A204.1 (cell line): ENCODE data around the gene SERPINF2.
A peak's percentile ranks its signal among the peaks of the same experiment; 100 is the strongest.
"Not testable (repeated sequence)": the region's sequence is repeated elsewhere in the genome, so short reads cannot be mapped to it uniquely, and the experiment has no call there.

Experiments used
- FAIRE-seq: peaks from 2 replicates; lab custom pipeline; 2012; peaks lifted over from hg19 to GRCh38; lab: Jason Lieb, UNC

Gene SERPINF2

GRCh38 chr17:1742371-1743087 is at the start of gene SERPINF2:
TSS of gene SERPINF2 (plus strand) at chr17:1742871. CDS start at chr17:1744996, 2,125 bp downstream.
- no peak for FAIRE-seq

DNA sequence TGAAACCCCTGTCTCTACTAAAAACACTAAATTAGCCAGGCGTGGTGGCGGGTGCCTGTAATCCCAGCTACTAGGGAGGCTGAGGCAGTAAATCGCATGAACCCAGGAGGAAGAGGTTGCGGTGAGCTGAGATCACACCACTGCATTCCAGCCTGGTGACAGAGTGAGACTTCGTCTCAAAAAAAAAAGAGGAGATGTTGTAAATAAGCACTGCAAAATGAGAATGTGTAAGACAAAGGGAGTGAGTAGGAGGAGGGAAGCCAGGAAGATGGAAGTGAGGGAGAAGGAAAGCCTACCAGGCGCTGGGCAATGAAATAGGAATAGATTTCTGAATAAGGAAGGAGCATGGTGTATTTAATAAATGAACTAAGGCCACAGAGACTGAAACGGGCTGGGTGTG is 49.3 kb upstream of the SERPINF2 start:
- FAIRE-seq = no peak

- FAIRE-seq = no peak
Observed at GRCh38 chr17:1695365-1695764, 47.3 kb upstream of the SERPINF2 start.

GRCh38 chr17:1697681-1698080 is 45.0 kb upstream of the SERPINF2 start:
- FAIRE-seq = no peak

- FAIRE-seq = not testable (repeated sequence)
Observed at GRCh38 chr17:1699891-1700290, 42.8 kb upstream of the SERPINF2 start.

- FAIRE-seq = no peak
Observed at GRCh38 chr17:1703063-1703462, 39.6 kb upstream of the SERPINF2 start.

DNA sequence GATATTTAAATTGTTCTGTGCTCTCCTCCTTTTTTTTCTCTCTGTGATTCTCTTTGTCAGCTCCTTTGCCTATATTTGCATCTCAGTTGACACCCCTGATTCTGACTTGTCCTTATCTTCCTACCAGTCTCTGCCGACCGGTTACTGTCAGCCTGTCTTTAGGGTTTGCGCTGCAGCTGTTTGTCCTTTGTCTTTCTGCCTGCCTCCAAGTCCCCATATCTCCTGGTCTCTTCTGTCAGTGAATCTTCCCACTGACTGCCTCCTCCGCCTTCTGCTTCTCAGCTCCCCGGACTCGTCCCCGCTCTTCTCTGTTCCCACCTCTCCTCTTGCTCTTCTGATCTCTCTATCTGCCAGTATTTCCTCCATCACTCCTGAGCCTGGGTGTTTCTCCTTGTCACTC is 37.7 kb upstream of the SERPINF2 start:
- no peak for FAIRE-seq

GRCh38 chr17:1707107-1707506 is 35.6 kb upstream of the SERPINF2 start:
- no peak for FAIRE-seq

GRCh38 chr17:1708791-1709346 is 33.8 kb upstream of the SERPINF2 start:
- FAIRE-seq = not testable (repeated sequence)

DNA sequence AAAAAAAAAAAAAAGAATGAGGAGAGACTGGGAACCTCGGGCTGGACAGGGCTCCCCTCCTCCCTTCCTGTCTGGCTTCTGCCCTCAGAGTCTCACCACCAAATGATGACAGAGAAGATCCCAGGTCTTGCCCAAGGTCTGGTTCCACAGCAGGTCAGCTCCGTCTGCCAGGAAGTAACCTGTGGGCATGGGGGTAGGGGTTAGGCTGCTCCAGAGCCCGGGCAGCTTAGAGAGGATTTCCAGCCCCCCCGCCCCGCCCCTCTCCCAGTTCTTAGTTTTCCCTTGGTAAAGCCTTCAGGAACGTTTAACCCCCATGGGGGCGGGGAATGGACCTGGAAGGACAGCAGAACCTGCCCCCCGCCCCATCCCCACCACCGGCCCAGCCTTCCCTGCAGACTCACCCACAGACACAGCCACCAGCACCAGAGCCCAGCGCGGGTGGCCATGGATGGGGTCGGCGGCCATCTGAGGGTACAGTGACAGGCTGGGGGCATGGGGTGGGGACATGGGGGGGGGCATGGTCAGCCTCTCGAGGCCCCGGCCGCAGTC is 33.2 kb upstream of the SERPINF2 start:
- FAIRE-seq = no peak

DNA sequence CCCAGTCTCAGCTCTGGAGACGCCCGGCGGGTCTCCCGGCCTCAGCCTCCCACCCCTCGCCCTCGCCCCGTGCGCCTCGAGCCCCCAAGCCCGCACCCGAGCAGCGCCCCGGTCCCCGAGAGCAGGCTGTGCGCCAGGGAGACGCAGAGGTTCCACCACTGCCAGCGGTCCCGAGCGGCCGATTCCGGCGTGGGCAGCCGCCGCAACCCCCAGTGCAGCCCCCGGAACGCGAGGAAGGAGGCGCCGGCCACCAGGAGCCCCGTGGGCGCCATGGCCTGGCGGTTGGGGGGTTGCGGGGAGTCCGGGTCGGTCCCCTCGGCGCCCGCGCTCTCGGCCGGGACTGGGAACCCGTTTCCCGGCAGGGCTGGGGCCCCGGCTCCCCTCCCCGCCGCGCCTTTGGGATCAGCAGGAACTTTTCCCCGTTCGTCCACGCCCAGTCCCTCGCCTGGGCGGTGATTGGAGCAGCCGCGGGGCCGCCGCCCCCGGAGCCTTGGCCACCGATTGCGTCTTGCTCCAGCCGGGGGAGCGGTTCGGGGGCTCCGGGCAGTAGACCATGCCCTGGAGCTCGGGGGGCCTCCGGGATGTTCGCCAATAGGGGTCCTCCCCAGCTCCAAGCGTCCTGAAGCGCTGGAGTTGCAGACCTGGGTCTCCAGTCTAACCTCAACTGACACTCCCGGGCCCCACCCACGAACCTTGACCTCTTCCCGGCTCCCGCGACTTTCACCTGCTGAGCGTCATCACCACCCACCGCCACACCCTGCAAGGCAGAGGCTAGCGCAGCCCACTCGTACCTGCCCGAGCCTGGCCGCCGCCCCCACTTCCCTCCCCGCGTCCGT is 32.5 kb upstream of the SERPINF2 start, which contains the start of gene TLCD2:
Gene TLCD2, minus strand, starts transcription at position 407 of the 836 bp plus-strand sequence. Its CDS starts 135 bp downstream, at position 272.
- FAIRE-seq = no peak

DNA sequence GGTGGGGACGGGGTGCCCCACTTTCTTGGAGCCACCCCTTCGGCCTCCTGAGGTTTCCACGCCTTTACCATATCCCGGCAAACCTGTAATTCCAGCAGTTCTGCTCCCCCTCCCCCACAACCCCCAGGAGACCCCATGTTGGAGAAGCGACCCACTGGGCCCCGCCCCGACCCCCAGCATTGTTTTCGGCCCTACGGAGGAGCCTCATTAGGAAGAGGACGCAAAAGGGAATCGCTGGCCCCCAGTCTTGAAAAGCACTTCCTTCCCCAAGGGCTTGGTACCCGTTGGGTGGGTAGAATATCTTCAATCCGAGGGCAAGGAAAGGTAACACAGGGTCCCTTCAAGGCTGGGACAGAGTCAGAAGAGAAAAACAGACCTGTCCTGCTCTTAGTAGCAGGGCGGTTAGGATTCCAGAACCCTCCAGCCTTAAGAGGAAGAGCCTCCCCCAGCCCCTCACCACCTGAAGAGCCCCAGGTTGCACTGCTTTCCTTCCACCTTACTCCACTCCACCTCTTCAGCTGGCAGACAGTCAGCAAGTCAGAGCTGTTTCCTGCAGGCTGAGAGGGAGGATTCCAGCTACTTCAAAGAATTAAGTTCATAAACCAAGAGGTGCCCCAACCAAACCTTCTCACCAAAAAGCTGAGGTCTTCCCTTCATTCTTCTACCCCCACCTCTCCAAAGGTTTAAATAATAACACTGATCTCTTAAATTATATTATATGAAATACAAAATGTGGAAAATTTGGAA is 31.7 kb upstream of the SERPINF2 start:
- FAIRE-seq = no peak

DNA sequence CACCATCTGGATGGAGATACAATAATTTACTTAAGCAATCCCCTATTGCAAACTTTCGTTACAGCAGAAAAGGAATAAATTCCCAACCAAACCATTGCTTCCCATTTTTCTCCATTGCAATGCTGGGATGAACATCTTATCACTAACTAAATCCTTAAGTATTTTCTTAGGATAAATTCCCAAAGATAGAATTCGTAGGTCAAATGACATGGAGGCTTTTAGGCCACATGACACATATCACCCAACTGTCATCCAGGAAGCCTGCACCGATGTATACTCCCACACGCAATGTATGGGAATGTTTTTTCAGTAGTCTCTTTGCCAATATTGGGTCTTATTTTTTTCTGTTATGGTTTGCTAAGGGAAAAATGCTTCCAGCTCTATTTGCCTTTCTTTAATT is 30.9 kb upstream of the SERPINF2 start:
- no peak for FAIRE-seq

GRCh38 chr17:1712271-1712670 is 30.4 kb upstream of the SERPINF2 start:
- FAIRE-seq = no peak

DNA sequence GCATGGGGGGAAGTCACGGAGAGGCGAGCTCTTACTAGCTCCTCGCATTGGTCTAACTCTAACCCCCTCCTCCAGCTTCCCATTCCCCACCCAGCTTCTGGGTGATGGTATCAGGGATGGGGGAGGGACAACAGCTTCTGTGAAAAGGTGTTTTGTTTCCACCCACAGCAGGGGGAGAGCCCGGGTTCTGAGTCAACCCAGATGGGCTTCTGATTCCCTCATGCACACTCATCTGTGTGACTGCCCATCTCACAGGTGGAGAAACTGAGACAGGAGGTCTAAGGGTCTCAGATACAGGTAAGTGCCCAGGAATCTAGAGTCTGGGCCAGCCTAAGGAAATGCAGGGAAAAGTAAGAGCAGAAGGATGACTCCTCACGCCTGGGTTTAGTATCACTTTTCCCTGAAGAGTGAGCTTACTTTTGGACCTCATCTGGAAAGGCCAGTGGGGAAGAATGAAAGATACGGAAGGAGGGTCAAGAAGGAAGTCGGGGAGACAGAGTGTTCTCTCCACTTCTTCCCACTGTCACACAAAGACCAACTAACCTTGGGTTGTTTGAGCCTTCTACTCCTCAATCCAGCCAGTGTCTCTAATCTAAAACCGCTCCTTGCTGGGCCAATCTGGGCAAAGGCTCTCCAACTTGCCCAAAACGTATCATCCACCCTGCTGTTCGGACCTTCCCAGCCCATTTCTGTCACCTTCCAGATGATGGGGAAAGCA is 29.4 kb upstream of the SERPINF2 start:
- no peak for FAIRE-seq

- no peak for FAIRE-seq
Observed at GRCh38 chr17:1713878-1714426, 28.7 kb upstream of the SERPINF2 start.

DNA sequence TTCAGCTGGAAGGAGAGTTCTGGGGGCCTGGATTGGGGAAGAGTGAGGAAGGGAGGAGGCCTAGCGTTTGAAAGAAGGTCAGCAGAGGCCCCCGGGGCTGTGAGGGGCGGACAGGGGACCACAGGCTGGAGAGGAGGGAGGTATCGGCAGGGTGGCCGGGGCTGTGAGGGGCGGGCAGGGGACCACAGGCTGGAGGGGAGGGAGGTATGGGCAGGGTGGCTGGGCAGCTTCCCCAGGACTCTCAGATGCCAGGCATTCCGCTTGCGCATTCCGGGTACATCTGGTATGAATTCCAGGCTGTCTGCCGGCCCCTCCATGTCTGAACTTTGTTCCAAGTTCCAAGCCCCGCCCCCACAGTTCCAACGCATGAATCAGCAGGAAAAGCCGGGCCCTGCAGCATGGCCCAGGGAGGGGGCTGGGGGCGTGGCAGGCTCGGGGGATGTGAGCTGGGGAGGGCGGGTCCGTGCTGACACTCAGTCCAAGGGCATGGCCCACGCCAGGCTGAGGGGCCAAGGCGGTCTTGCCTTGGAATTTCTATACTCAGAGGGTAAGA is 28.2 kb upstream of the SERPINF2 start:
- peak; percentile 92 for FAIRE-seq

DNA sequence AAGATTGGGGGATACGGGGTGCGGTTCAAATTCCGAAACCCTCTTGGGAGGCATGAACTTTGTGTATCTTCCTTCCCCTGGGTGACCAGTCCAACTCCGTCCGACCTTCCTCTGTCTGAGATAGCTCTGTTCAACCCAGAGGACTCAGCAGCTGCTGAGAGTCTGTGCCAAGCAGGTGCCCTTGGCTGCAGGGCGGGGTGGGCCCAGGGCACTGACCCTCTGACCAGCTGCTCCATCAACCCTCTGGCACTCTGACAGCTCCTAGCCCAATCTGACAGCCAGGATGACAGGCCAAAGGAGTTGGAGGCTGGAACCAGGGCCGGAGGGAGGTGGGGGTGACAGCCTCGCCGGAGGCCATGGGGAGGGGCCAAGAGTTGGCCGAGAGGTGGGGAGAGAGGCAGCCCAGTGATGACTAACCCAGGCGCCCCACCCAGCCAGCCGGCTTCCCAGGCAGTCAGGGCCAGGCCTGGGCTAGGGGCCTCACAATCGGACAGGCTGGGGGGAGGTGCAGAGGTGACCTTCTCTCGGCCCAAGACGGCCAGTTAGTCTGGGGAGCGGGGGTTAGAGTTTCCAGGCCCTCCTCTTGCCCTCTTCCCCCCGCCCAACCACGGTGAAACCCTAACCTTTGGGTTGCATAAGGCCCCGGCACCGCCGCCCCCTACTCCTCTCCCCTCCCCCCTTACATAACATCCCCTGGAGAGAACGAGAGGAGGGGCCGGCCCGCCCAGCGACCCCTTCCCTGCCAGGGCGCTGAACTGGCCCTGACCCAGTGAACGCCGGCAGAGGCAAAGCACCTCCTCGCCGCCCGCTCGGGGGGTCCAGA is 27.5 kb upstream of the SERPINF2 start:
- peak; percentile 16 for FAIRE-seq

- no peak for FAIRE-seq
Observed at GRCh38 chr17:1715803-1716075, 26.9 kb upstream of the SERPINF2 start.
